Muscle of back (tissue), 13 donors: ENCODE results near the gene CNNM1. TPM values are rescaled to one million over a fixed set of nuclear protein-coding genes. Genes with fewer than 3 reads are reported as not detected.
A peak's percentile ranks its signal among the peaks of the same experiment; 100 is the strongest.

Source experiments
- DNase-seq, 3 donors: peaks; one replicate each; pipeline versions ENCODE4 v3.0.0 to v3.0.0-alpha.2; 2013
- long read RNA-seq, 9 donors: transcript quantifications; one replicate each; lab custom pipeline, GENCODE V29; 2026
- polyA plus RNA-seq, 10 donors: library from polyadenylated mRNA; unstranded; fragments of 120-200 nt; gene quantifications; one replicate each; pipeline ENCODE4 v1.2.1, GENCODE V29; 2013; ENCODE audit not compliant: insufficient read length in 10 of 10

CNNM1 gene
- polyA plus RNA-seq, result under 1 TPM in 5 of 10 donors, not detected in 5; 0.01 to 0.19 (median 0.08) TPM
- long read RNA-seq, donor 1, result 0 reads
- long read RNA-seq, donor 2, result 0 reads
- long read RNA-seq, donor 3, result 0 reads
- long read RNA-seq, donor 4, result 0 reads
- long read RNA-seq, donor 5, result 0 reads
- long read RNA-seq, donor 6, full-length matches to known transcripts, result 1 of 1 reads
- long read RNA-seq, donor 6, partial matches to known transcripts, result 0 of 1 reads
- long read RNA-seq, donor 6, other reads (novel, unspliced or antisense), result 0 of 1 reads
- long read RNA-seq, donor 7, result 0 reads
- long read RNA-seq, donor 8, result 0 reads
- long read RNA-seq, donor 9, result 0 reads

DNA sequence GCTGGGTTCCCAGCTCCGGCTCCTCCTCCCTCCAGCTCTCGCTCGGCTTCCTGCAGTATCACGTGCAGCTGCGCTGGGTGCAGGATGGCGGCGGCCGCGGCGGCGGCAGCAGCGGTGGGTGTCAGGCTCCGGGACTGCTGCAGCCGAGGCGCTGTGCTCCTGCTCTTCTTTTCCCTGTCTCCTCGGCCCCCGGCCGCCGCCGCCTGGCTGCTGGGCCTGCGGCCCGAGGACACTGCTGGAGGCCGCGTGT lies at the start of gene CNNM1:
Gene CNNM1, plus strand, starts transcription at position 53 of the 250 bp plus-strand sequence. Its CDS starts 32 bp downstream, at position 85.
- peak in 1 of 3 donors; percentile 36 for DNase-seq

DNA sequence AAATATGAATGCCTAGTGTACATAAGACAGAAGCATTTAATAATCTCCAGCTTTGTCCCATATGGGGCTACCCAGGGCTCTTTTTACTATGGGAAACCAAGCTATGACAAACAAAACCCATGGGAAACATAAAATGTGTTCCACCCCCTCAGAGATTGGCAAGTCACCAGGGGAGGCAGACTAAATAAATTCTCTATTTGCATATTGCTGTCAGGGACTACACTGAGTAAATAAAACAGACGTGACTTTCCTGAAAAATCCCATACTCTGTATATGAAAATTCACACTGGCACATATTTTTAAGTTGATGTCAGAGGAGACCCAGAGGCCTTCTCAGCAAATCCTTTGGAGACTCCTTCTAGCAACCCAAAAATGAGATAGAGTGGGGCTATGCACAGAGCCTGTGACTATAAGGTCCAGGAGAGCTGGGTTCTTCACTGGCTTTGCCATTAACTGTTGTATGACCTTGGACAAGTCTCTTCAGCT lies 49.5 kb upstream of the CNNM1 start:
- DNase-seq, result peak; percentile 3 to 50 (median 45)

DNA sequence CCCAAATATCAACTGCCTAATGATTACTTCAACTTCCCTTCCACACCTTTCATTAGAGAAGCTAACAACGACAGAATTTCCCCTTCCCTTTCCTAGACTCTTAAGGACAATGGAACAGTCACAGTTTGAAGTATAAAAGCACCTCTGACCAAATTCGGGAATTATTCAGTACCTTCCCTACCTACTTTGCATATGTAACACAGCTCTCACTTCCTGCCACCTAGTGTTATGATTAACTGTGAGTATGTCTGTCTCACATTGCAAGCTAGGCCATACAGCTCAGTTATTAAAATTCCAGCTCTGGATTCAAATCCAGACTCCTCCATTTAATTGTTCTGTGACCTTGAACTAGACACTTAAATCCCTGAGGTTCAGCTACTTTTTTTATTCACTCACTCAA lies 48.7 kb upstream of the CNNM1 start:
- no peak for DNase-seq

DNA sequence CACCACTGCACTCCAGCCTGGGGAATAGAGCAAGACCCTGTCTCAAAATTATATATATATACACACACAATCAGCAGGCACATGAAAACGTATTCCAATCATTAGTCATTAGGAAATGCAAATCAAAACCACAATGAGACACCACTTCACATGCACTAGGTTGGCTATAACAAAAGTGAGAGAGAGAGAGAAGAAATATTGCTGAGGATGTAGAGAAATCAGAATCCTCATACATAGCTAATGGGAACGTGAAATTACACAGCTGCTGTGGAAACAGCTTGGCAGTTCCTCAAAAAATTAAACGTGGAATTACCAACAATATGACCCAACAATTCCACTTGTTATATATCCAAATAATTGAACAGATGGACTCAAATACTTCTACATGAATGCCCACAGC lies 43.3 kb upstream of the CNNM1 start:
- peak in 1 of 3 donors; percentile 4 for DNase-seq

DNA sequence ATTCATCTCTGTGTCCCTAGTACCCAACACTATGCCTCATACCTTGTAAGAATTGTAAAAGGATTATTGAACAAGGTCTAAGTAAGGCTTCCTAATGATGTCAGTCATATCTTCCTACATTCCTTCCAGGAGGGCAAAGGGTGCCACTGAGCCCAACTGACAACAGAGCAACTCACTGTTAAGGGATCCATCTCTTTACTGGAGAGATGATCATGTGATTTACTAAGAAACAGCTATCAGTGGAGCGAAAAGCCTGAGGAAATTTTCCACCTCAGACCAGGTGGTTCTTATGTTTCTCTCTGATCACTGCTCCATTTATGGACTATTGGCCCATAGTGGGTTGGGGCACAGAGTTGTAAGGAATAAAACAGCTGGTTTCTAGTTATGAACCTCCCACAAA lies 38.9 kb upstream of the CNNM1 start:
- no peak for DNase-seq

DNA sequence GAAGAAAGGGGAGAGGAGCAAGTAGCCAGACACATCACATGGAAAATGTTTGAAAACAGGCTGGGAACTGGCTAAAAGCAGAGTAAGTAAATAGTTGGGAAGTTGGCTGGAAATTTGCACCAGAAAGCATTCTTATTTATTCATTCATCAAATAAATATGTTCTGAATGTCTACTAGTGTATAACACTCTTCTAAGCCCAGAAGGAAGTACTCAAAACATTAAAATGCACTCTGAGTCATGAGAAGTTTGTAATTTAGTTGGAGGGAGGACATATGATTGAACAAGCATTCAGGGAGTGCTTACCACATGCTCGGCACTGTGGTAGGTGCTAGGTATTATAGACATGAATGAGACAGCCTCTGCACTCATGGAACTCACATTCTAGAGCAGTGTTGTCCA lies 37.0 kb upstream of the CNNM1 start:
- peak; percentile 41 to 69 (median 55) for DNase-seq

DNA sequence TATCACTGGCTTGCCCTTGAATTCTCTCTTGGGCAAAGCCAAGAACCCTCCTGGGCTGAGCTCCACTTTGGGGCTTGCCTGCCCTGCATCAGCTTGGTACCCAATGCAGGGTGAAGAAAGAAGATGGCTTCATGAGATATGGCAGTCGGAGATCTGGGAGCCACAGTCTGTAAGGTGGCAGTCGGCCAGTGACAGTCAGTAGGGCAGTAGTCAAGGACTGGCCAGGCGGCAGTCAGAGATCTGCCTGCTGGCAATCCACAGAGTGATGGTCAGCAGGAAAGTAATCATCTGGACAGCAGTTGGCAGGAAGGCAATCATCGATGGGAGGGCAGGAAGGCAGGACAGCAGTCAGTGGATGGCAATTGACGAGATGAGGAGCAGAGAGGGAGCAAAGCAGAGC lies 32.6 kb upstream of the CNNM1 start:
- DNase-seq, result no peak

DNA sequence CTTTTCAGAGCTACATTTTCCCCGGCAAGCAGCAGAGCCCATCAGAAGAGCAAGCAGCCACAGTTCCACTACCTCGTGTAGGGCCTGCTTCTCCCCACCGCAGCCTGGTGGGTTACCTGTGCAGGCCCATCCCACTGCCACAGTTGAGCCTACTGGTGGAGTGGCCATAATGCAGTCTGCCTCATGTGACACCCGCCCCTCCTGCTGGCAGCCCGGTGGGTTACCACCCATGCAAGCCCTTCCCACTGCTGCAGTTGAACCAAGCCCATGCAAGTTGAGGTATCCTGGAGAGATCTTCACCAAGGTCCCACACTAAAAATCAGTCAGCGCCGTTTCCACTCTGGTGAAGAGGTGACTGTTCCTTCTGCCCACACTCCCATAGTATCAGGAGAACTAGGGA lies 32.1 kb upstream of the CNNM1 start:
- DNase-seq, result no peak

DNA sequence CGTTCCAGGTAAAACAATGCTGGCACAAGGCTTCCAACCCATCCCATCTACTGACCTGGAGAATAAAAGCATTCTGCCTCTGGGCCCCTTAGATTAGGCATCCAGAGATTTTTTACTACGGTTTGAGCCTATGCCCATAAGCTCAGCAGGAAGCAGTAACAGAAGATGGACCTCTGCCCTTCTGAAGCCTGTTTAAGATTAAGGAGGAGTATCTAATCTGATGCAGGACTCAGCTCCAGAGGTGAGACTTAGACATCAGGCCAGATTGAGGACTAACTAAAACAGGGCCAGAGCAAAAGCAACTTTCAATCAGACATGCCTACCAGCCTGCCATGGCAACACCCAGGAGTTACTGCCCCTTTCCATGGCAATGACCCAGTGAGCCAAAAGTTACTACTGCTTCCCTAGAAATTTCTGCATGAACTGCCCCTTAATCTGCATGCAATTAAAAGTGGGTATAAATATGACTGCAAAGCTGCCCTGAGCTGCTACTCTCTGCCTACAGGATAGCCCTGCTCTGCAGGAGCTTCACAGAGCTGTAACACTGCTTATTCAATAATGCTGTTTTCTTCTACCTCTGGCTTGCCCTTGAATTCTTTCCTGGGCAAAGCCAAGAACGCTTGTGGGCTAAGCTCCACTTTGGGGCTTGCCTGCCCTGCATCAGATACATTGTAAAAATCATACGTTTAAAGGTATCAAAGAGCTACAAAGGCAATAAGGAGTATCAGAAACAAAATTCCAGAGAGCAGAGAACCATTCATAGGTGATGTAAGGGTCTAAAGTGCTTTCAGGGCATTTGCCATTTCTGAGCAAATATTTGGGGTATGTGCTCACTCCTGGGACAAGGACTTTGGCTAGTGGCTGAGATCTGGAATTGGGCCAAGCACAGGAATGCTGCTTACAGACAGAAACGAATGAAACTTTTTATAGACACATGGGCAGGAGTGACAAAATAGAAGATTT lies 25.0 kb upstream of the CNNM1 start:
- DNase-seq, result peak in 1 of 3 donors; percentile 9

DNA sequence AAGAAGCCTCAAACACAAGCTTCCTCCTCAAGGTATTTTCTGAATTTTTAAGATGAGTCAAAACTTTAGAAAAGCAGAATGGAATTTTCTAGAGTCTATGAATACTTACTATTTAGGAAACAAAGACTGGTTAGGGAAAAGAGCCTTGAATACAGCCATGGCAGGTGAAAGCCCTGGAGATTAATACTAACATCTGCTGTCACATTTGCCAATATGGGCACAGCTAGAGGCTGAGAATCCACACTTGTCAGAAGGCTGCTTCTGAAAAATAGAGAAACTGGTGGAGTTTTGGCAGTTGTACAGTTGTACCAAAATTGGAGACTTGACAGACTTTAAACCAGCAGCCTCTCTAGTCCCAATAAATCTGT lies 24.3 kb upstream of the CNNM1 start:
- DNase-seq, result no peak

DNA sequence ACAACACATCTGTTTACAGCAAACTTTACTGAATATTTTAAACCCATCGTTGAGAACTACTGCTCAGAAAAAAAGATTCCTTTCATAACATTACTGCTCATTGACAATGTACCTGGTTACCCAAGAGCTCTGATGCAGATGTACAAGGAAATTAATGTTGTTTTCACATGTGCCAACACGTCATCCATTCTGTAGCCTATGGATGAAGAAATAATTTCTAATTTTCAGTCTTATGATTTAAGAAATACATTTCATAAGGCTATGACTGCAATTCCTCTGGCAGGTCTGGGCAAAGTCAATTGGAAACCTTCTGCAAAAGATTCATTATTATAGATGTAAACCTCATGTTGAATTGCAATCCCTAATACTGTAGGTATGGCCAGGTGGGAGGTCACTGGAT lies 16.7 kb upstream of the CNNM1 start:
- no peak for DNase-seq

DNA sequence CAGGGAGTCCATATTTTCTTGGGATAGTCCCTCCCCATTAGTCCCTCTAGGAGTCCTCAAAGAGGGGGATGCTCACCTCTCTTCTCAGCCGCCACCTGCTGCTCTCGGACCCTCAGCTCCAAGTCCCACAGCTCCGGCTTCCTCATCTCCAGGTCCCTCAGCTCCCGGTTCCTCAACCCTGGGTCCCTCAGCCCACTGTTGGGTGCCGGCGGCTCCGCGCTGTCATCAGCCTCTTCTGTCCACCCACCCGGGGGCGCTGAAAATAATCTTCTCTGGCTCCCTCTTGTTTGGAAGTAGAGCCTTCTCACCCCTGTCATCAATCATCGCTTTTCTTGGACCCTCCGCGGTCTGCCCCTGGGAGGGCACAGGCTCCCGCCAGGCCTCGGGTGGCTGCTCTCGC lies 13.3 kb upstream of the CNNM1 start:
- no peak for DNase-seq

DNA sequence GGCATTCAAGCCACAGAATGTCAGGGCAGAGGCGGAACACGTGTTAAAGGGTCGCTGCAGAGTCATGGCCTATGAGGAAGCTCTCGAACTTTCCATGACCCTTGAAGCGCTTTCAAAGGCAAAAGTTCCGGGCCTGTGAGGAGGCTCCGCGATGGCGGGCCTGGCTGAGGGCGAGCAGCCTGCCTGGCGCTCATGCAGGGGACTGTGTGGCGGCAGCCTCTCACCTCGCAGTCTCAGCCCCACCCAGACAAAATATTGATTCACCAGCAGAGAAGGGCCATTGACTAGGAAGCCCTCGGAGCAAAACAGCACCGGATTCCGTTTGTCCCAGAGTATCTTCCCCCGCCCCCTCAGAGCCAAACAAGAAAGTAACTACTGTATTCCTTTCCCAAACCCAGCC lies 12.8 kb upstream of the CNNM1 start:
- DNase-seq, result no peak

DNA sequence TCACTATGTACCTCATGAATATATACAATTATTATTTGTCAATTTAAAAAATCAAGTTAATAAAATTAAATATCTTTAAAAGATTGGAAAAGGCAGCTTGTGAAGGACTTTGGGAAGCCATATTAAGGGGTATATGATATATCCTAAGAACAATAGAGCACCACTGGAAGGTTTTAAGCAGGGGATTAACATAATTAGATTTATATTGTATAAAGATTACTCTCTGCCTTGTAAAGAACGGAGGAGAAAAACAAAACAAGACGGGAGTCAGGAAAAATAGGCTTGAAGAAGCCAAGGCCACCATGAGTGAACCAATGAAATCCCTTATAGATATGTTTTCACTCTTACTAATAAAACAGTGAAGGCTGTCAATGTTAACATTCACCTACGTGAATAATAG lies 11.1 kb upstream of the CNNM1 start:
- no peak for DNase-seq

DNA sequence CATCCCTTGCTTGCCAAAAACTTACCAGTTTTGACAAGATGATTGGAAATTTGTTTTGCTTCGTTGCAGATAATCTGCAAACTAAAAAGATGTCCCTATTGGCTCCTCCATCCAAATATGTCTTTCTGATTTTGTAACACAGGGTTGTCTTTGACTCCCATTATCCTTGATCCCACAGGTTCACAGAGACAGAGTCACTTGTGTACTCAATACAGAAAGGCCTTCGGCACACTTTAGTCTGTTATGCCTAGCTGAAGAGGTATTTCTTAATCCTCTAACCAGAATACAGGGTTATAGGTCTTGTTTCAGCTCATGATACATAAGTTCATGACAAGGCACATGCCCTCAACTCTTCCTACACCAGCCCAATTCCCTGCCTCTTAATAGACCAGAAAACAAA lies 10.7 kb upstream of the CNNM1 start:
- DNase-seq, result no peak

DNA sequence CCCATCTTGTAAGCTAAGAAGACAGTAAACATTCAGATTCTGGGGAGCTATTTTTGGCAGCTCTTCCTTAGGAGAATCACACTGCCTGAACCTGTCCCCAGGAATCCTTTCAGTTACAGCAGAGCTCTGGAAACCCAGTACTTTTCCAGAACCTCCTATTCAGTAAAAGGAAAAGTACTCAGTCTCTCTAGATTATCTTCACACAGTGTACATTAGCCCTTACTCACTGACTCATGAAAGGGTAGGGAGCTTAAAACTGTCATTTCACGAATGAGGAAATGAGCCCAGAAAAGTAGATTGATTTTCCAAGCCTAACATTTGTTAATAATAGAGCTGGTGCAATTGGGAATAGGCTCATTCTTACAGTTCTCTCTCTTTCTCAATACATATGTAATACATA lies 3.9 kb upstream of the CNNM1 start:
- DNase-seq, result no peak

DNA sequence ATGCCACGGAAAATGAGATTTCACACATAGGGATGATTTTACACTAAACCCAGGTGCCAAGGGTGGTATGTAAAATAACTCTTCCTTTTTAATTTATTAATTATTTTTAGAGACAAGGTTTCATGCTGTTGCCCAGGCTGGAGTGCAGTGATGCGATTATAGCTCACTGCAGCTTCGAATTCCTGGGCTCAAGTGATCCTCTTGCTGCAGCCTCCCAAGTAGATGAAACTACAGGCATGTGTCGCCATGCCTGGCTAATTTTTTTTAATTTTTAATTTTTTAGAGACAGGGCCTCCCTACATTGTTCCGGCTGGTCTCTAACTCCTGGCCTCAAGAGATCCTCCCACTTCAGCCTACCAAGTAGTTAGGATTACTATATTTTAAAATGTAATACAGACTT lies 2.3 kb upstream of the CNNM1 start:
- DNase-seq, result no peak

DNA sequence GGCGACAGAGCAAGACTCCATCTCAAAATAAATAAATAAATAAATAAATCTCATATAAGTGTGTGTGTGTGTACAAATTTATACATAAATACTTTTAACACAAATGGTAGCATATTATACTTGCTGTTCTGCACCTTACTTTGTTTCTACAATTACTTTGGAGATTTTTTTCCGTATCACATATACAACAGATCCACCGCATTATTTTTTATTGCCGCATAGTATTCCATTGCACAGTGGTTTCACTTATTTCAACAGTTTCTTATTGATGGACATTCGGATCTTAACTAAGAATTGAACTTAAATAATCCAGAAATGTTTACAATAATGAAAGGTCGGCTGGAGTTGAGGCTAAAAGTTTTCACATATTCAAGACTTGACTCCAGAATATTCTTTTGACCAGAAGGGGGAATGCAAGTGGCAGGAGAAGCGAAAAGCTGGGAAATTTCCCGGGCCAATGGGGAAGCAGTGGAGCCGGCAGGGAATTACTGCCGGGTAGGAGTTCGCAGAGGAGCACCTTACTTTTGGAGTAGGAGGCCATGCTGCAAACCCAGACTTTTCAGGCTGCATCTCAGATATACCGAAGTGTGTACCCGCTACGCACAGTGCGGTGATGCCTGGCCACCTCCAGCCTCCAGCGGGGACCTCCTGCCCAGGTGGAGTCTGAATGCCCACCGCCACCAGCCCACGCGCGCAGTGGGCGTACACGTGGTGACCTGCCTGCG lies 415 bp upstream of the CNNM1 start:
- DNase-seq, result no peak

DNA sequence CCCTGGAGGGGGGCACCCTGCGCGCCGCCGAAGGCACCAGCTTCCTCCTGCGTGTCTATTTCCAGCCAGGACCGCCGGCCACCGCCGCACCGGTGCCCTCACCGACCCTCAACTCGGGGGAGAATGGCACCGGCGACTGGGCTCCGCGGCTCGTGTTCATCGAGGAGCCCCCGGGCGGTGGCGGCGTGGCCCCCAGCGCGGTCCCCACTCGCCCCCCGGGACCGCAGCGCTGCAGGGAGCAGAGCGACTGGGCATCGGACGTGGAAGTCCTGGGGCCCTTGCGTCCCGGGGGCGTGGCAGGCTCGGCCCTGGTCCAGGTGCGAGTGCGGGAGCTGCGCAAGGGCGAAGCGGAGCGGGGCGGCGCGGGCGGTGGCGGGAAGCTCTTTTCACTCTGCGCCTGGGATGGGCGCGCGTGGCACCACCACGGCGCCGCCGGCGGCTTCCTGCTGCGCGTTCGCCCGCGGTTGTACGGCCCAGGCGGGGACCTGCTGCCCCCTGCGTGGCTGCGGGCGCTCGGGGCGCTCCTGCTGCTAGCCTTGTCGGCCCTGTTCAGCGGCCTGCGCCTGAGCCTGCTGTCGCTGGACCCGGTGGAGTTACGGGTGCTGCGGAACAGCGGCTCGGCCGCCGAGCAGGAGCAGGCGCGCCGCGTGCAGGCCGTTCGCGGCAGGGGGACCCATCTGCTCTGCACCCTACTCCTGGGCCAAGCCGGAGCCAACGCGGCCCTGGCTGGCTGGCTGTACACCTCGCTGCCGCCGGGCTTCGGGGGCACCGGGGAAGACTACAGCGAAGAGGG lies 594 bp downstream of the CNNM1 start:
- DNase-seq, result peak in 1 of 3 donors; percentile 27

DNA sequence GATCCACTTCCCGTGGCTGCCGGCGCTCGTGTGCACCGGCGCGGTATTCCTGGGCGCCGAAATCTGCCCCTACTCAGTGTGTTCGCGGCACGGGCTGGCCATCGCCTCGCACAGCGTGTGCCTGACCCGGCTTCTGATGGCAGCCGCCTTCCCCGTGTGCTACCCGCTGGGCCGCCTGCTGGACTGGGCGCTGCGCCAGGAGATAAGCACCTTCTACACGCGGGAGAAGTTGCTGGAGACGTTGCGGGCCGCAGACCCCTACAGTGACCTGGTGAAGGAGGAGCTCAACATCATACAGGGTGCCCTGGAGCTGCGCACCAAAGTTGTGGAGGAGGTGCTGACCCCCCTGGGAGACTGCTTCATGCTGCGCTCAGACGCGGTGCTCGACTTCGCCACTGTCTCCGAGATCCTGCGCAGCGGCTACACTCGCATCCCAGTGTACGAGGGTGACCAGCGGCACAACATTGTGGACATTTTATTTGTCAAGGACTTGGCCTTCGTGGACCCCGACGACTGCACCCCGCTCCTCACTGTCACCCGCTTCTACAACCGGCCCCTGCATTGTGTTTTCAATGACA lies 1.3 kb downstream of the CNNM1 start:
- DNase-seq, result peak in 1 of 3 donors; percentile 8

DNA sequence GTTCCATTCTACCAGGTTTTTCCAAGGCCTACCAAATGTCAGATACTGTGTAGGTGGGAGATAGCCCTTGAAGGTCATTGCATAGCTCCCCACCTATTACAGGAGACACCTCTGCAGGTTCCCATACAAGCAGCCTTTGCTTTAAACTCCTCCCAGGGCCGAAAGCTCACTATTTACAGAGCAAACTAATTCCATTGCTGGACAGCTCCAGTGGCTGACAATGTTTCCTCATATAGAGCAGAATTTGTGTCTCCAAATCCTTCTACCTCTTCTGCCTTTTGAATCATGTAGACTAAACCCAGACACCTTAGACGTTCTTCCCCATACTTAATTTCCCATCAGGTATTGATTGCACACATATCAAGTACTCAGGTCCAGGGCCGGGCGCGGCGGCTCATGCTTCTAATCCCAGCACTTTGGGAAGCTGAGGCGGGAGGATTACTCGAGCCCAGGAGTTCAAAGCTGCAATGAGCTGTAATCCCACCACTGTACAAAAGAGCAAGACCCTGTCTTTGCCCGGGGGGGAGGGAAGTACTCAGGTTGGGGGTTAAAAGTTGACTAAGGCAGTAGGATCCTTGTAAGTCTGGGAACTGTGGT lies 2.1 kb downstream of the CNNM1 start:
- DNase-seq, result peak in 1 of 3 donors; percentile 18
